GM19395 (cell line): Measurements from ENCODE around the gene SGCA.
A peak's percentile ranks its signal among the peaks of the same experiment; 100 is the strongest.

Experiments used
- ATAC-seq: cut with Tn5 transposase; IDR thresholded peaks from one replicate; pipeline ENCODE4 v1.9.1; 2021; ENCODE audit warnings: mild to moderate bottlenecking, moderate library complexity; ENCODE audit not compliant: unreplicated experiment

SGCA gene

DNA sequence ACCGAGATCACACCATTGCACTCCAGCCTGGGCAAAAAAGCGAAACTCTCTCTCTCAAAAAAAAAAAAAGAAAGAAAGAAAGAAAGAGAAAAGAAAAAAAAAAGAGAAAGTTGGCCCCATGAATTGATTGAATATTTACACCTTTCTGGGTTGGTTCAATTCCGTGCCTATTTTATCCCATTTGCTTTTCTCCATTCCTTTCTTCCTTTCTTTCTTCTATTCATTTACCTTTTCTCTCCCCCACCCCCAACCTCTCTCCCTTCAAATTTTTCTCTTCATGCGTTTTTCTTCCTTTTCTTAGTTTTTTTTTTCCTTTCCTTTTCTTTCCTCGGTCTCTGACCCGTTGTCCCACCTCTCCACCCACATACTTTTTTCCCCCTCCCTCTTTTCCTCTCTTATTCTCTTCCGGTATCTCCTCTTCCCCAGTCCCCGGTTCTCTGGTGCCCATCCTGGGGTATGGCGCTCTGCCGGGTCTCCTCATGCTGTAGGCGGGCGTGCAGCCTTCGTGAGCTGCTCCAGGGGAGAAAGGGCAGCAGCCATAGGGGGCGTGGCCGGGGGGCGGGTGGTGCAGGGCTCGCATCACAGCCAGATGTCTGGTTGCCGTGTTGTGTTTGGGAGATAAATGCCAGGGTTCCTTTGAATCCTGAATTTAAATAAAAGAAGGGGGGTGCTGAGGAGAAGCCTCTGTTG, 40.9 kb downstream of the SGCA start:
- ATAC-seq, result no peak

- ATAC-seq, result no peak
Observed at GRCh38 chr17:50207315-50207714, 41.5 kb downstream of the SGCA start.

DNA sequence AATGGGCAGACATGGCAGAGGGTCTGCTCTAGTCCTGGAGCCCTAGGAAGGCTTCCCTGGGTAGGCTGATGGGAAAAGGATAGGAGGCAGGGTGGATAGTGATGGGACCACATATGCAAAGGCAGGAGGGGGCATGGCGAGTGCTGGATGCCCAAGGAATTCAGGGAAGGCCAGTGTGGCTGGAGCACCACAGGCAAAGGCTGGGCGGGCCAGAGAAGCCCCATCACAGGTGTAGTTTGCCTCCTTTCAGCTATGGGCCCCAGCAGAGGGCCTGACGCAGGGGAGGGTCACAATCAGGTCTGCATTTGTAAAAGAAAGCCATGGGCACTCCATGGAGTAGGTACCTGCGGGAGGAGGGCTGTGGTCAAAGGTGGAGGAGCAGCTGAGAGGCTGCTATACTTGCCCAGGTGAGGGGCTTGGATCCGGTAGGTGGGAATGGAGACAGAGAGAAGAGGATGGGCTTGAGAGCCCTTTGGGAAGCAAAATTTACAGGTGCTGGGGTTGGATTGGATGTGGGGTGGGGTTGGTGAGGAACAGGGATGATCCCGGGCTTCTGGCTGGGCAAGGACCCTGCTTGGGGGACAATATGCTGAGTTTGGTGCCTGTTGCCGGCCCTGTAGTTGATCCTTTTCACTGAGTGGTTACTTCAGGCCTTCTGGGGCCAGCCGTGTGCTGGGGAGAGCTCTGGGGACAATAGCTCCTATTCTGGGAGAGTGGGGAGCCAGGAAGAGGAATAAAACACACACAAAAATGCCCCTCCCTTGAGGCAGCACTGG, 42.2 kb downstream of the SGCA start:
- ATAC-seq, result no peak

DNA sequence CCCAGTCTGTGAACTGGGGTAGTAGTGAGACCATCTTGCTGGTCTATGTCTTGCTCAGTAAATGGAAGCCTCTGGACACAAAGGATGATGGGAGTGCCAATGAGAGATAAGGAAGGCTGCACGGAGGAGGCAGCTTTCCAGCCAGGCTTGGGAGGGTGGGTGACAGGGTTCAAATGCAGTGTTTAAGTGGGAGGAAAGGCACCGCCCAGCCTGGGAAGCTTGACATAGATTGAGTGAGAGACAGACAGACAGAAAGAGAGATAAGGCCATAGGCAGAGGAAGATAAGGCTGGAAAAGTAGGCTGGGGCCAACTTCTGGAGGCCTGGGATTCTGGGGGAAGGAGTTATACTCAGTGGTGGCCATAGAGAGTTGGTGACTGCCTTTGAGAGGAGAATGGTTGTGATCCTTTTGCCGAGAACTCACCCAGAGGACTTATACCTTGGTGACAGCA, 42.8 kb downstream of the SGCA start:
- no peak for ATAC-seq

DNA sequence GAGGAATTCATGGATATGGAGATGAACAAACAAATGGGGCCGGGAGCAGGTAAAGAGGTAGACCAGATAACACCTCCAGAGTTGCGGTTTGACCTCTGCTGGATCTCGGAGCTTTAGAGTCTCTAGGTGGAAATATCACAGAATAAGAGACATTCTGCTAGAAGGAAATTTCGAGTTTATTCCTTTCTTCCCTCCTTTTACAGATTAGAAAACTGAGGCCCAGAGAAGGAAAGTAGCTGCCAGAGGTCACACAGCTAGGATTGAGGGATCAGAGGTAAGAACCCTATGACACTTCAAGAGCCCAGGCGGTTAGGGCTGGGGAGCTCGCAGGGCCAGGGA, 43.3 kb downstream of the SGCA start:
- ATAC-seq, result no peak

DNA sequence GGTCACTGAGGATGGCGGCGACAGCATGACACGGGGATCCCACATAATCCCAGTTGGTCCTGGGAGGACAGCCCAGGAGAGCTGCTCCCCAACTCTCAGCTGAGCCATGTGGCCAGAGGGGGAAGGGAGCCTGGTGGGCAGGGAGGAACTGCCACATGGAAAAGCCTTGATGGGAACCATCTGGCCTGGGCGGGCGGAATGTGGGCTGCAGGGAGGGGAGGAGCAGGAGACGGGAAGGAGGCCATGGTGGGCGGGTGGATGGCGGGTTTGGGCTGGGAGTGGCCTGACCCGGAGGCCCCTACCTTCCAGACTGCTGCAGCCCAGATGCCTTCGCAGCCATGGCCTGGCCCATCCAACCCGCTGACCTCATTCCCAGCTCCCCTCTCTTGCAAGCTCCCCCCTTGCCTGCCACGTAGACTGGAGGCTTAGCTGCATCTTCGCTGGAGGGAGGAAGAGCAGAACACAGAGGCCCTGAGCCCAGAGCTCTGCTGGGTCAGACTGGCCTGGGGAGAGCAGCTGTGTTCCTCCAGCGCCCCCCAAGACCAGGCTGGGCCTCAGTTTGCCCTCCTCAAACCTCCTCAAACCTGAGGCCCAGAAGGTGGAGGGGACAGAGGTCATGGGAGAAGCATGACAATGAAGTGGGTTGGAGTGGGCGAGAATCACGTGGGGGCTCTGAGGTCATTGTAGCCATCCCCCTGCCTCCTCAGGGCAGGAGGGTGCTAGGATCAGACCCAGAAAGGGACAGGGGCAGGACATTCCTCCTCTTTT, 43.9 kb downstream of the SGCA start:
- ATAC-seq, result no peak

DNA sequence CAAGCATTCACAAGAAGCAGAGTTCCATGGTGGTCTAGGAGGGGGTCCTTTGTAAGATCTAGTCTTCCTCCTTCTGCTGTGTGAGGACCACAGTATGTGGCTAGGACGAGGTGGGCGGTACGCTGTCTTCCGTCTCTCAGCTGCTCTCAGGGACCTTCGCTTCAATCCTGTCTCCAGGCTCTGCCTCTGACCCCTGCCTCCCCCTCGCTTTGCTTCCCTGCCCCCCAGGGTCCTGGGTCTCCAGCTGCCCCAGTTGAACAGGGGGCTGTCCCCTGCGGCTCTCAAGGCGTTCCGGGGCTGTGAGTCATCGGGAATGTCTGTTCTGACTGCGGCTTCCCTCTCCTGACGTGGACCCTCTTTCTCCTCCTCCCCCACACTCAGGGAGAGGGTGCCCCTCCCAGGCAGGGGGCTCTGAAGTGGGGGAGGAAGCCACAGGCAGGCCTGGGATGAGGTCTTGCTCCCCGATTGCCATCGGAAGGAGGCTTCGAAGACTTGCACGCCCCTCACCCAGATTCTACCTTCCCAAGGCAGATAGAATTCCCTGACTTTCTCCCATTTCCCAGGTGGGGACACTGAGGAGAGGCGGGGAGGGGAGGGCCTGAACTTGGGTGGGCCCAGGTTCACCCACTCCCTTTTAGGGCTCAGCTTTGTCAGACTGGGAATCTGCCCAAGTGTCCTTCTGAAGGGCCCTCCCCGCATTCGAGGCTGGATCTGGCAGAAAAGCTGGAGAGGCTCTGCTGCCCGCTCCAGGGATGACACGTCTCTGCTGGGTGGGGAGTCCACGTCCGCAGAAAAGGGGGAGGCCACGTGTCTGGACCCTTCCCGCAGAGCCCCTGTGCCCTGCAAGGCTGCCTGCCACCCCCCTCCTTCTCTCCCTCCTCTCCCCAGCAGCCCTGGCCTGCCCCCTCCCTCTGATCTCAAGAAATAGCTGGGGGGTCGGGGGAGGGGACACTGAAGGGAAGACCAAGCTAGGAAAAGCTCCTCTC, 44.7 kb downstream of the SGCA start:
- ATAC-seq, result no peak

DNA sequence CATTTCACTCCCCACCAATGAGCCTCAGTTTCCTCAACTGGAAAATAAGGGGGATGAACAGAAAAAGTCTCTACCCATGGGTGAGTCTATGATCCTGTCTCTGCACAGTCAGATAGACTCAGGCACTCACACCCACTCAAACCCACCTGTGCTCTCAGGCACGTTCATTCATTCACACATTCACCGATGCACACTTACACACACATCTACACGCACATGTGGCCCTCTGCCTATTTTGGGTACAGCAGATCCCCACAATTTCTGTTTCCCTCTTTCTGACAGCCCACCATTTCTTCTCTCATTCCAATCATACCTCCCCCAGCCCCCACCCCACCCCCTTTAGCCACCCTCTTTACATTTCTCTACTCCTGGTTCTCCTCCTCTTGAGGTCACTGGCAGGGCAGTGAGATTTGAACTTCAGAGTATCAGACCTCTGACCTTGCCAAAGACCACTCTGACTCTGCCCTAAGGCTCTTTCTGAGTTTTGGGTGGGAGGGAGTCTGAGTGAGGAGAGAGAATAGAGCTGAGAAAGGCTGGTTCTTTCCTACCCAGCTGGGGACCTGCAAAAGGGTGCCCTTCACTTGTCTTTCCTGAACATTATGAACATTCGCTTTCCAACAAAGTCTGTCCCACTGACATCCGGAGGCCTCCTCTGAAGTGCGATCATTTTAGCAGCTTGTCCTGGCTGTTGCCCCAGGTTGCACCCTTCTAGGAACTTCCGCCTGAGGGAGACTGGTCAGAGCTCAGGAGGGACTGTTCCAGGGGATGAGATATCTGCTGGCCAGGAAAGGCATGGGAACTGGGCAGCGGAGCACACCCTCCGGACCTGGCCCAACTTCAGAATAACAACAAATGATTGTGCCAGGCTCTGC, 45.7 kb downstream of the SGCA start:
- ATAC-seq, result no peak

DNA sequence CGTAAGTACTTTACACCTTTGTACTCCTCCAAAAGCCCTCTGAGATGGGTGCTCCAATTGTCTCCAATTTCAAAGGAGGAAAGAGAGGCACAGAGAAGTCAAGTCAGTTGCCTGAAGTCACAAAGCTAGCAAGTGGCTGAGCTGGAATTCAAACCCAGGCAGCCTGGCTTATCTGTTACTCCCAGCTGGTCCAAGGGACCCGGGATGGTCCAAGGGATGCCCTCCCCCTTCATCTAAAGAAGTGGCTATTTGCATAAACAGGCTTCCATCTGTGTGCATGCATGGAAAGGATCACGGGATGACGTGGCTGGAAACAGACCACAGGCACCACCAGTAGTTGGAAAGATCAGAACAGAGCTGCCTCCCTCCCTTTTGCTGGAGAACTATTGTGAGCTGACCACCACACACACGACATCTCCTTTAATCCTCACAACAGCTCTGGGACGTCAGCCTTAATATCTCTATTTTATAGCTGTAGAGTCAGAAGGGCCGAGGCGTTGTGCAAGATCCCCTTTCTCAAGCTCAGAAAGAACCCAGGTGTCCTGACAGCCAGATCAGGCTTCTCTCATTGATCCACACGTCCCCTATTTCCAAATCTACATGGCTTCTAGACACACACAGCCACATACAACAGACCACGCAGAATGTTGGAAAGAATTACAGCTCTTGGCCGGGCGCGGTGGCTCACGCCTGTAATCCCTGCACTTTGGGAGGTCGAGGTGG, 46.5 kb downstream of the SGCA start:
- no peak for ATAC-seq

GRCh38 chr17:50213026-50214022, 47.5 kb downstream of the SGCA start:
- ATAC-seq, result peak; percentile 49

- no peak for ATAC-seq
Observed at GRCh38 chr17:50214976-50215760, 49.4 kb downstream of the SGCA start.

GRCh38 chr17:50217591-50217990, 51.8 kb downstream of the SGCA start:
- no peak for ATAC-seq

- ATAC-seq, result no peak
Observed at GRCh38 chr17:50218071-50218759, 52.4 kb downstream of the SGCA start.

DNA sequence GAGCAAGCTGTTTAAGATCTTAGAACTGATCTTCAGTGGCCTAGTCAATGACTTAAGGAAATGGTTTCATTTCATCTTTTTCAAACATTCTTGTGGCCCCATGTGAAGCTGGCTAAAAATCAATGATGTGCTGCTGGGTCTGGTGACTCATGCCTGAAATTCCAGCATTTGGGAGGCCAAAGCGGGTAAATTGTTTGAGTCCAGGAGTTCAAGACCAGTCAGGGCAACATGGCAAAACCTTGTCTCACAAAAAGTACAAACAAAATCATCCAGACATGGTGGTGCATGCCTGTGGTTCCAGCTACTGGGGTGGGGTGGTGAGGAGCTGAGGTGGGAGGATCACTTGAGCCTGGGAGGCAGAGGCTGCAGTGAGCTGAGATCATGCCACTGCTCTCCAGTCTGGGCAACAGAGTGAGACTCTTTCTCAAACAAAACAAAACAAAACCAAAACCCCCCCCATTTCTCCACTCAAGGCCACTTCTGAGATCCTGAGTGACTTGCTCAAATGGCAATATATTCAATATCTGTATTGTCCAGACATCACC, 53.0 kb downstream of the SGCA start:
- no peak for ATAC-seq

- no peak for ATAC-seq
Observed at GRCh38 chr17:50219342-50219741, 53.5 kb downstream of the SGCA start.

- ATAC-seq, result no peak
Observed at GRCh38 chr17:50219939-50220465, 54.2 kb downstream of the SGCA start.
